Activated CD4-positive, CD25-positive, alpha-beta regulatory T cell treated with anti-CD3 and anti-CD28 coated beads, Interleukin-2, amount 50 U/mL, for 72 hours (primary cell): ENCODE measurements around the gene PASD1.
"Not testable (repeated sequence)": the region's sequence is repeated elsewhere in the genome, so short reads cannot be mapped to it uniquely, and the experiment has no call there.

Experiments
- DNase-seq: peaks from one replicate; pipeline ENCODE4 v3.0.0; 2021

PASD1 gene

GRCh38 chrX:151624677-151625076 lies 61.2 kb downstream of the PASD1 start:
- no peak for DNase-seq

DNA sequence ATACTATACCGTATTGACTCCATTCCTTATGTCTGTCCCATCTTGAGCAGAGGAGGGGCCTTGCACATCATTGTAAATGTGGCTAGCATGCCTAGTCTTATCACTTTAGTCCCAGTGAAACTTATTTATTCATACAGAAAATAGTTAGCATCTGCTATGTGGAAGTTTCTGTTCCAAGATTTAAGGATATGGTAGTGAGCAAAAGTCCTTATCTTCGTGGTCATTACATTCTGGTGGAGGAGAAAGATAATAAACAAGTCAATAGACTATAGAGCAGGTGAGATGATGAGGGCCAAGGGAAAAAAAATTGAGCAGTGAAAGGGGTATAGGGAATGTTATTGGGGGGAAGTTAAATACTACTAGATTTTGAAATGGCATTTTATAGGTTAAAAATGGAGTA lies 68.3 kb downstream of the PASD1 start:
- DNase-seq: no peak

GRCh38 chrX:151633157-151633556 lies 69.7 kb downstream of the PASD1 start:
- DNase-seq: no peak

DNA sequence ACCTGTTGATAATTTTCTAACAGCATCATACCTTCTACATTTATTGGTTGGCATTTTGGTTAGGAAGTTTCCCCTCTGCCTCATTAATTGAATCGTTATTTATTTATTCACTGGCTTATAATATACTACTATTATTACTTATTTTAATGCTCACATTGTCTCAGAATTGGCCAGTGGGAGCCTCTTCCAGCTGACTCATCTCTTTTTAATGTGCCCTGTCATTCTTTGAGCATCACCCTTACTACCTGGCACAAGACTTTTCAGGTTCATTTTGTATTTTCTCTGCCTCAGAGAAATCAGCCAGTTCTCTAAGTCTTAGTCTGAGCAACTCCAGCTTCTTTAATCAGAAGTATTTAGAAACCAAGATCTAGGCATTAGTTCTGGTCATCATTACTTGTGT lies 71.5 kb downstream of the PASD1 start:
- no peak for DNase-seq

- DNase-seq: no peak
These were observed 78.1 kb downstream of the PASD1 start for GRCh38 chrX:151641564-151641963.

GRCh38 chrX:151675121-151675746 lies 111.8 kb downstream of the PASD1 start:
- DNase-seq: no peak

- no peak for DNase-seq
These were observed 112.7 kb downstream of the PASD1 start for GRCh38 chrX:151676196-151676595.

DNA sequence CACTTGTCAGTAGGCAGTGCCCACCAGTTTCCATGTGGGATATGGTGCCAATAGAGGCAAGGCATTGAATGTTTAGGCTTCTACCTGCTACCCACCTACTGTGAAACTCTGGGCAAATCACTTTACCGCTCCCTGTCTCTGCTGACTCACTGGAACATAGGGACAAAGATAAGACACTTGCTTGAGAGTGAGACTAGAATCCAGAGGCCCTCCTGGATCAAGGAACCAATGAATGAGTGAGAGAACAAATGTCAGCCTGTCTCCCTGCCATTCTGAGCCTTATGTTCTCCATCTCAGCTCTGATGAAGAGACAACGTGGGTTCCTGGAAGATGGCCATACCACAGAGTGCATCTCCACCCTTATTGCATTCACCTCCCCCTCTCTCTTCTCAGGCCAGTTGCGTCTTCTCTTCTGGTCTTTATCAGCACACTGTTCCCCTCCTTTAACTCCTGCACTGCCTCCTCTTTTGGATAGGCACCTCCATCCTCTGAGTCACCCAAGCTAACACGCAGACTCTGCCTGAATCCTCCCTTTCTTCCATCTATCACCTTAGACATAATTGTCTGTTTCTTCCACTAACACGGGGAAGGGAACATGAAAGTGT lies 116.4 kb downstream of the PASD1 start:
- DNase-seq: no peak

- peak; percentile 73 for DNase-seq
These were observed 117.3 kb downstream of the PASD1 start for GRCh38 chrX:151680805-151681204.

GRCh38 chrX:151687635-151688034 lies 124.2 kb downstream of the PASD1 start:
- DNase-seq: no peak

DNA sequence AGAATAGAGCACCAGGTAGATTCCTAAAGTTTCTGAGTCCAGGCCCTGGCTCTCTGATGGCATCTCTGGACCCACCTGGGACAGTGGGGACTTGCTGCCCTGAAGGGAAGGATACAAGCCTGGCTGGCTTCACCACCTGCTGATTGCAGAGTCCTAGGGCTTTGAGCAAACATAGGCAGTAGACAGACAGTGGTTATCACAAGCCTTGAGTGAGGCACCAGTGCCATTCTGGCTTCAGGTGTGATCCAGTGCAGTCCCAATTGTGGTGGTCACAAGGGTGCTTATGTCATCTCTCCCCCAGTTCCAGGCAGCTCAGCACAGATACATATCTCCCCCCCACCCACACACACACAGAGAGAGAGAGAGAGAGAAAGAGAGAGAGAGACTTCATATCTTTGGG lies 125.2 kb downstream of the PASD1 start:
- no peak for DNase-seq

DNA sequence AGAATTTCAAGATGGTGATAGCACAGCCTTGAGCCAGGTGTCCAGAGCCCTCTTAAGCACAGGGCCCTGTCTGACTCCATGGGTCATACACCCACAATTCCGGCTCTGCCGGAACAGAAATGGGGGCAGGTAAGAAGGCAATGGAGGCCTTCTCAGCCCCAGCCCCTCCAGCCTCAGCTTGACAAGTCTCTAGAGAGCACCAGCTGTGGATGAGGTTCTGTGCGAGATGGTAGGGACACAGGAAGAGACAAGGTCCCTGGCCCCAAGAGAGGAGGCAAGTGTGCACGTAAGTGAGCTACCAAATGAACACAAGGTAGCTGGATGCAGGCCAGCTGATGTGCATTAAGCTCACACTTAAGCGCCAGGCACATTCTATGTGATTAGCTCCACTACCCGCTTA lies 129.3 kb downstream of the PASD1 start:
- DNase-seq: no peak

GRCh38 chrX:151694121-151694520 lies 130.6 kb downstream of the PASD1 start:
- no peak for DNase-seq

GRCh38 chrX:151694661-151695582 lies 131.4 kb downstream of the PASD1 start, which contains the start of gene PRRG3:
Gene PRRG3 (plus strand): TSS chrX:151695458. CDS start chrX:151698815, 3,357 bp downstream.
- no peak for DNase-seq

GRCh38 chrX:151695583-151696340 lies 132.3 kb downstream of the PASD1 start:
- DNase-seq: no peak

- not testable (repeated sequence) for DNase-seq
These were observed 133.6 kb downstream of the PASD1 start for GRCh38 chrX:151697082-151697481.

DNA sequence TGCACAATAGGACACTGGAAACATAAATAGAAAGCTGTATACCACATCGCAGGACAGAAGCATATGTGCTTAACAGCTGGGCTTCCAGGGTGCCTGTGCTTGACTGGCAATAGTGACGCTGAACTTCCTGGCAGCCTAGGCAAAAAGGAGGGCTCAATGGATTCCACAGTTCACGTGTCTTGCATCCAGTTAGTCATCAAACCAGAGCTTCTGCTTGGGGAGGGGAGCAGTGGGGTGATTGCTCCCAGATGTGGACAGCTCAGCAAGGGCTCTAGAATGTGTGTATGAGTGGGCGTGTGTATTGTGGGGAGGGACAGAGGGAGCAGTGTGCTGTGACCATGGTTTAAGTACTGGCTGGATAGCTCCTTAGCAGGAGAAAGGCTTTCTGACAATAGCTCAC lies 134.0 kb downstream of the PASD1 start:
- no peak for DNase-seq

DNA sequence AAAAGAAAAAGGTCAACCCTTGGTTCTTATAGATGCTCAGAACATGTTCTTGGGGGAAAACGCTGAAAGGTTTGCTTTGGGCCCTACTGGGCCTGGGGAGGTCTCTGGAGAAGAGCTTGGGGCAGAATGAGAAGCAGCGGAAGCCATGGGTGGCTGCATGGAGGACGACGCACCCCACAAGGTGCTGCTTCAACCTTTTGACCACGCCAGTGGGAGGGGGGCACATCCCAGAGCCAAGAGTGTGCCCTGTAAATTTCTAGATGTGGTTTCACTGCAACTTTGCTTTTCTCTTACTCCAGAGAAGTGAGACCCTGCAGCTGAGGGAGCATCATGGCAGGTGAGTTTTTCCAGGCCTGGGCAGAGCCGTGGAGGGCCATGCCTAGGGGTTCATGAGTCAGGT lies 135.0 kb downstream of the PASD1 start:
- DNase-seq: no peak

- DNase-seq: no peak
These were observed 136.3 kb downstream of the PASD1 start for GRCh38 chrX:151699746-151700145.

- no peak for DNase-seq
These were observed 137.1 kb downstream of the PASD1 start for GRCh38 chrX:151700581-151700980.

DNA sequence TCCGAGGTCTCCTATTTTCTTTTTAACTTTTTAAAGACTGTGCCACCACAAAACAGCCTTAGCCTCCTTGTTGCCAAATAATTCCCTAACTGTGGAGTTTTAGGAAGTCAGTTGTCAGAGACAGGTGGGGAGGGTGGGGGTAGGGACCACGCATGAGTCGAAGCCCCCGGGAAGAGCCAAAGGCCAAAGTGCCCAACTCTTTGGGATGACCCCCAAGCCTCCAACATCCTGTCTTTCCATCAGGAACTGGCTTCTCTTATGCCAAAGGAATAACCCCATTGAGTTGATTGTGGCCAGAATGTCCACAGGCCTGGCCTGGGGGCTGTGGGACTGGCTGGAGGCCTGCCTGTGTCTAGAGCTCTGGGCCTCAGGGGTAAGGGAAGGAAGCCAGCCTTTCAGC lies 137.6 kb downstream of the PASD1 start:
- DNase-seq: no peak

GRCh38 chrX:151701531-151701930 lies 138.1 kb downstream of the PASD1 start:
- DNase-seq: no peak
